ENCODE measurements around the gene RSAD2.

The RSAD2 gene

DNA sequence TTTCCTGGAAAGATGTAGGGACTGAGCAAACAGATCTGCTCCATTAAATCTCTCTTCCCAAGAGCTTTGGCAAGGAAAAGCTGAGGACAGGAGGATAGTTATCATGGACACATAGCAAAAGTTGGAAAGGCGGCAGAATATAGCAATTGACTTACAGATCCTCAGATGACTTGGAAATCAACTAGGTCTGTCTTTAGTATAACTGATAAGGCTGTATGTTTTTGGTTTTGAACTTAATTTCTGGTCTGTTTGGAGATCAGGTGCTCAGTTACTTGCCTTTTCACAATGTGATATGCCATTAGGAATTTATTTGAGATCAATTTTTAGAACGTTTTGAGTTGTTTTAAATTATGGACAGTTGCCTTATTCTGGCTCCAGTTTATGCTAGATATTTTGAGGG is 8.0 kb downstream of the RSAD2 start:
- no peak overlapping the region for H2AFZ ChIP-seq (ENCODE audit: low read length)
- H3K4me1 ChIP-seq (ENCODE audit: insufficient read depth, low read length, severe bottlenecking), result no peaks in the 10 kb centered on the region
- H4K20me1 ChIP-seq (ENCODE audit: insufficient read depth, low read length), result no peaks in the 10 kb centered on the region
- no peak overlapping the region for H3K4me2 ChIP-seq (ENCODE audit: low read length)
- H3K9ac ChIP-seq (ENCODE audit: low read length), result no peak overlapping the region
- TF ChIP-seq, protein P1, sequence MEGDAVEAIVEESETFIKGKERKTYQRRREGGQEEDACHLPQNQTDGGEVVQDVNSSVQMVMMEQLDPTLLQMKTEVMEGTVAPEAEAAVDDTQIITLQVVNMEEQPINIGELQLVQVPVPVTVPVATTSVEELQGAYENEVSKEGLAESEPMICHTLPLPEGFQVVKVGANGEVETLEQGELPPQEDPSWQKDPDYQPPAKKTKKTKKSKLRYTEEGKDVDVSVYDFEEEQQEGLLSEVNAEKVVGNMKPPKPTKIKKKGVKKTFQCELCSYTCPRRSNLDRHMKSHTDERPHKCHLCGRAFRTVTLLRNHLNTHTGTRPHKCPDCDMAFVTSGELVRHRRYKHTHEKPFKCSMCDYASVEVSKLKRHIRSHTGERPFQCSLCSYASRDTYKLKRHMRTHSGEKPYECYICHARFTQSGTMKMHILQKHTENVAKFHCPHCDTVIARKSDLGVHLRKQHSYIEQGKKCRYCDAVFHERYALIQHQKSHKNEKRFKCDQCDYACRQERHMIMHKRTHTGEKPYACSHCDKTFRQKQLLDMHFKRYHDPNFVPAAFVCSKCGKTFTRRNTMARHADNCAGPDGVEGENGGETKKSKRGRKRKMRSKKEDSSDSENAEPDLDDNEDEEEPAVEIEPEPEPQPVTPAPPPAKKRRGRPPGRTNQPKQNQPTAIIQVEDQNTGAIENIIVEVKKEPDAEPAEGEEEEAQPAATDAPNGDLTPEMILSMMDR (IDR thresholded peaks at IDR 0.05; ENCODE audit: low read length), result no peak
- no peak for TF ChIP-seq EZH2 (IDR thresholded peaks at IDR 0.05; ENCODE audit: borderline replicate concordance, low read length)
- no peak overlapping the region for H3K27ac ChIP-seq (ENCODE audit: low read depth, low read length, poor library complexity, severe bottlenecking)
- H3K27me3 ChIP-seq (ENCODE audit: insufficient read depth, low read length), result no peaks in the 10 kb centered on the region
- H3K9me2 ChIP-seq (ENCODE audit: low read depth, low read length), result no peaks in the 10 kb centered on the region
- no peak overlapping the region for H3K4me3 ChIP-seq (ENCODE audit: low read depth, low read length, poor library complexity, severe bottlenecking)
- no peaks in the 10 kb centered on the region for H3K79me2 ChIP-seq (ENCODE audit: insufficient read depth, low read length)
- no peaks in the 10 kb centered on the region for H3K9me3 ChIP-seq (ENCODE audit: low read length)
- no peaks in the 10 kb centered on the region for H3K36me3 ChIP-seq (ENCODE audit: insufficient read depth, low read length)
- H3F3A ChIP-seq (ENCODE audit: insufficient read depth, low read length), result no peaks in the 10 kb centered on the region

DNA sequence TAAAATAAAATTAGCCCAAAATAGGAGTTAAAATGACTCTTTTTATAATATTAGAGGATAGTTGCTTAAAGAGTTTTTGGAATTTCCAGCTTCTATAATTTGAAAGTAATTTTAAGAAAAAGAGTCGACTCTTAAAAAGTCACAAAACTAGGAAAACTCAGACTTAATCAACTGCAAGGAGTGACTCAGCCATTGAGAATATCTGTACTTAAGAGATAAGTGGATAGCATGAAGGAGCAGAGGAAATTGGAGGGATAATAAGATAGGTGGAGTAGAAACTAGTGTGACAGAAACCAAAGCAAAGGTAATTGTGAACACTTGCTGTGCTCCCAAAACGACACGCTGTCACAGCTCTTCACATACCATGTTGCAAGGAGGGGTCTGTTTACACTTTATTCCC is 8.4 kb downstream of the RSAD2 start:
- H3K4me3 ChIP-seq (ENCODE audit: low read depth, low read length, poor library complexity, severe bottlenecking), result no peak overlapping the region
- no peaks in the 10 kb centered on the region for H3K4me1 ChIP-seq (ENCODE audit: insufficient read depth, low read length, severe bottlenecking)
- H3K4me2 ChIP-seq (ENCODE audit: low read length), result no peak overlapping the region
- no peak for TF ChIP-seq EZH2 (IDR thresholded peaks at IDR 0.05; ENCODE audit: borderline replicate concordance, low read length)
- TF ChIP-seq, protein P1 (IDR thresholded peaks at IDR 0.05; ENCODE audit: low read length), result no peak
- no peak overlapping the region for H3K27ac ChIP-seq (ENCODE audit: low read depth, low read length, poor library complexity, severe bottlenecking)
- no peaks in the 10 kb centered on the region for H3K9me3 ChIP-seq (ENCODE audit: low read length)
- H3K9ac ChIP-seq (ENCODE audit: low read length), result no peak overlapping the region
- no peaks in the 10 kb centered on the region for H3F3A ChIP-seq (ENCODE audit: insufficient read depth, low read length)
- H3K9me2 ChIP-seq (ENCODE audit: low read depth, low read length), result no peaks in the 10 kb centered on the region
- no peaks in the 10 kb centered on the region for H3K27me3 ChIP-seq (ENCODE audit: insufficient read depth, low read length)
- H3K79me2 ChIP-seq (ENCODE audit: insufficient read depth, low read length), result no peaks in the 10 kb centered on the region
- no peaks in the 10 kb centered on the region for H3K36me3 ChIP-seq (ENCODE audit: insufficient read depth, low read length)
- H2AFZ ChIP-seq (ENCODE audit: low read length), result no peak overlapping the region
- no peaks in the 10 kb centered on the region for H4K20me1 ChIP-seq (ENCODE audit: insufficient read depth, low read length)

- no peaks in the 10 kb centered on the region for H3K79me2 ChIP-seq (ENCODE audit: insufficient read depth, low read length)
- no peaks in the 10 kb centered on the region for H3F3A ChIP-seq (ENCODE audit: insufficient read depth, low read length)
- no peaks in the 10 kb centered on the region for H3K27me3 ChIP-seq (ENCODE audit: insufficient read depth, low read length)
- H3K9me3 ChIP-seq (ENCODE audit: low read length), result no peaks in the 10 kb centered on the region
- no peaks in the 10 kb centered on the region for H4K20me1 ChIP-seq (ENCODE audit: insufficient read depth, low read length)
- no peak overlapping the region for H3K9ac ChIP-seq (ENCODE audit: low read length)
- no peak overlapping the region for H3K27ac ChIP-seq (ENCODE audit: low read depth, low read length, poor library complexity, severe bottlenecking)
- no peak overlapping the region for H3K4me2 ChIP-seq (ENCODE audit: low read length)
- no peaks in the 10 kb centered on the region for H3K4me1 ChIP-seq (ENCODE audit: insufficient read depth, low read length, severe bottlenecking)
- H2AFZ ChIP-seq (ENCODE audit: low read length), result no peak overlapping the region
- TF ChIP-seq EZH2 (IDR thresholded peaks at IDR 0.05; ENCODE audit: borderline replicate concordance, low read length), result no peak
- TF ChIP-seq, protein P1 (IDR thresholded peaks at IDR 0.05; ENCODE audit: low read length), result no peak
- no peaks in the 10 kb centered on the region for H3K9me2 ChIP-seq (ENCODE audit: low read depth, low read length)
- H3K36me3 ChIP-seq (ENCODE audit: insufficient read depth, low read length), result no peaks in the 10 kb centered on the region
- H3K4me3 ChIP-seq (ENCODE audit: low read depth, low read length, poor library complexity, severe bottlenecking), result no peak overlapping the region
Observed at GRCh38 chr2:6887751-6888192, 10.2 kb downstream of the RSAD2 start.
